GM18520 (cell line): Measurements from ENCODE around the gene PLXNB2.
"Not testable (repeated sequence)": the region's sequence is repeated elsewhere in the genome, so short reads cannot be mapped to it uniquely, and the experiment has no call there.

Experiments
- ATAC-seq: cut with Tn5 transposase; IDR thresholded peaks from one replicate; pipeline ENCODE4 v1.9.1; 2021; ENCODE audit not compliant: unreplicated experiment

PLXNB2 gene

DNA sequence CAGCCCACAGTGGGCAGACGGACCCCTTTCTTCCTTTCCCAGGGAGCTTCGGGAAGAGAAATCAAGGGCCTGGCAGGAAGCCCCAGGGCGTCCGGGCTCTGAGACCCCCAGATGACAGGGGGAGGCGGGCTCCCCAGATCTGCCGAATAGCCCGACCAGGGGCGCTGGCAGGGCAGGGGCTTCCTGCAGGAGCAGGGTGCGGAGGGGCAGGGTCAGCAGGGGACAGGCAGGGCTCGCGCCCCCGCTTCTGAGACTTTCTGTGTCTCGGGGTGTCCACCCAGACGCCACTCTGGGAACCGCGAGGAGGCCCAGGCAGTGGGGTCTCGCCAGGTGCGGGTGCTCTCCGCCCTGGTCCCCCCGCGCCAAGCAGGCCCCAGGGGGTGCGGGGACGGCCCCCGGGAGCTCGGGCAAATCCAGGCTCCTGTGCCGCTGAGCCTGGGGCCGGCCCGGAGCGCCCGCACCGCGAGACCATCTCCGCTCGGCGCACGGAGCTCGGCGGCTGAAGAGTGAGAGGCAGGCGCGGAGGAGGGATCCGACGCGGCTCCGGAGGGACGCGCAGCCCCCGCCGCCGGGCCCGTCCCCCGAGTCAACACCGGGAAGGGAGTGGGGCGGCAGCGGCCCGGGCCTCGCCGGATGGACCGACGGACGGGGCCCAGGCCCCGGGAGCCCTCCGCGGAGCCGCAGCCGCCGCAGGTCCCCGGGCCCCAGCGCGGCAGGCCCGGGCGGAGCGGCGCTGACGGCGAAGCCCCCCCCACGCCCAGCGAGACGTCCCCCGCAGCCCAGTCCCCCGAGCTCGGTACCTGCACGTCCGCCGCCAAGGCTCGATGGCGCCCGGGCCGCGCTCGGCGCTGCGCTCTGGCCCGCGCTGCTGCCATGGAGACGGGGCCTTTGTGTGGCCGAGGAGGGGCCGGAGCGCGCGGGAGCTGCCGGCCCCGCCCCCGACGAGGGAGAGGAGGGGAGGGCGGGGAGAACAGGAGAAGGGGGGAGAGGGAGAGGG is at the start of gene PLXNB2:
PLXNB2 (minus strand) TSS at position 894 of the 997 bp plus-strand sequence. CDS start 17,062 bp downstream, outside the sequence.
- ATAC-seq = no peak

DNA sequence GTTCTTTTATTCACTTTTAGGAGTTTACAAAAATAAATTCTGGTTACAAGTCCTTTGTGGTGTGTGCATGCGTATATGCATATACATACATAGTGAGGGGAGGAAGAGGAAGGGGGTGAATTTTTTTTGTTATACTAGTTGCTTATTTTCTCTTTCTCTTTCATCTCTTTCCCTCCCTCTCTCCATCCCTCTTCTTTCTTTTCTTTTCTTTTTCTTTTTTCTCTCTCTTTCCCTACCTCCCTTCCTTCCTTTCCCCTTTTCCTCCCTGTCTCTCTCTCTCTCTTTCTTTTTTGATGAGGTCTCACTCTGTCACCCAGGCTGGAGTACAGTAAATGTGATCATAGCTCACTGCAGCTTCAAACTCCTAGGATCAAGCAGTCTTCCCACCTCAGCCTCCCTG is 49.8 kb upstream of the PLXNB2 start:
- no peak for ATAC-seq

DNA sequence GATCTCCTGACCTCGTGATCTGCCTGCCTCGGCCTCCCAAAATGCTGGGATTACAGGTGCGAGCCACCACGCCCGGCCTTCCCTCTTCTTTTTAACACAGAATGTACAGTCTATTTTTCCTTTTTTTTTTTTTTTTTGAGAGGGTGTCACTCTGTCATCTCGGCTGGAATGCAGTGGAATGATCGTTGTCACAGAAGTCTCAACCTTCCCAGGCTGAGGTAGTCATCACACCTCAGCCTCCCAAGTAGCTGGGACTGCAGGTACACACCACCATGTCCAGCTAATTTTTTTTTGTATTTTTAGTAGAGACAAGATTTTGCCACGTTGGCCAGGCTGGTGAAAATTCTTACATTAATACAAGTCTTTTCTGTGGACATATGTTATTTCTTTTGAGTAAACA is 48.7 kb upstream of the PLXNB2 start:
- no peak for ATAC-seq

DNA sequence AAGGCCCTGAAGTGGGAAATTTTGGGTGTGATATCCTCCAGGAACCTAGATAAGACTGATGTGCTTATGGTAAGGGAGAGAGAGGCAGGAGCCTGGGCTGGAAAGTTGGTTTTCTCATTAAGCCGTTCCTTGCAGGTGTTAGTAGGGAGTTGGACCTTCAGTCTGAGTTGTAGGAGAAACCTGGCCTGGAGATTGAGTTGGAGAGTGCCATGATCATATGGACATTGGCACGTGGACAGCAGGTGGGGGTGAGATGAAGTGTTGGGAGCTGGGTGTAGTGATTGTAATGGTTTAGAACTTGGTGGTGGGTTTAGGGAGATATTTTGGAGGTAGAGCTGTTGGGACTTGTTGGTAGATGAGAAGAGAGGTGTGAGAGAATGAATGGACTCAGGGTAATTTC is 40.6 kb upstream of the PLXNB2 start:
- ATAC-seq = no peak

GRCh38 chr22:50347157-50347556 is 39.7 kb upstream of the PLXNB2 start:
- no peak for ATAC-seq

DNA sequence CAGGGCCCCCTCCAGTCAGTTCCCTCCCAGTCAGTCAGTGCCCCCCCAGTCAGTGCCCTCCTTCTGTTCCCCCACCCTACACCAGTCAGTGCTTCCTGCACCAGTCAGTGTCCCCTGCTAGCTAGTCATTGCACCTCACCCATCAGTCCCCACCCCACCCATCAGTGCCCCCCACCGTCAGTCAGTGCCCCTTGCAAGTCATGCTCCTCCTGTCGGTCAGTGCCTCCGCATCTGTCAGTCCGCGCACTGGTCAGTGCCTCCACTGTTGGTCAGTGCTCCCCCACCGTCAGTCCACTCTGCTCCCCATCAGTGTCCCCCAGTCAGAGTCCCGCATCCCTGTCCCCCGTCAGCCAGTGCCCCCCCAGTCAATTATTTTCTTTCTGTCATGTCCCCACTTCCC is 39.0 kb upstream of the PLXNB2 start:
- no peak for ATAC-seq

DNA sequence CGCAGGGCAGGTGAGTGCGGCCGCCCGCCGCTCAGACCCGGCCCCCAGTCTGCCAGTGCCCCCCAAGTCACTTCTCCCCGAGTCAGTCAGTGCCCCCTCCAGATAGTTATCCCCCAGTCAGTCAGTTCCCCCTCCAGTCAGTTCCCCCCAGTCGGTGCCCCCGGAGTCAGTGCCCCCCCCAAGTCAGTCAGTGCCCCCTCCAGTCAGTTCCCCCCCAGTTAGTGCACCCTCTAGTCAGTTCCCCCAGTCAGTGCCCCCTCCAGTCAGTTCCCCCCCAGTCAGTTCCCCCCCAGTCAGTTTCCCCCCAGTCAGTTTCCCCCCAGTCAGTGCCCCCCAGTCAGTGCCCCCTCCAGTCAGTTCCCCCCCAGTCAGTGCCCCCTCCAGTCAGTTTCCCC is 36.1 kb upstream of the PLXNB2 start:
- no peak for ATAC-seq

DNA sequence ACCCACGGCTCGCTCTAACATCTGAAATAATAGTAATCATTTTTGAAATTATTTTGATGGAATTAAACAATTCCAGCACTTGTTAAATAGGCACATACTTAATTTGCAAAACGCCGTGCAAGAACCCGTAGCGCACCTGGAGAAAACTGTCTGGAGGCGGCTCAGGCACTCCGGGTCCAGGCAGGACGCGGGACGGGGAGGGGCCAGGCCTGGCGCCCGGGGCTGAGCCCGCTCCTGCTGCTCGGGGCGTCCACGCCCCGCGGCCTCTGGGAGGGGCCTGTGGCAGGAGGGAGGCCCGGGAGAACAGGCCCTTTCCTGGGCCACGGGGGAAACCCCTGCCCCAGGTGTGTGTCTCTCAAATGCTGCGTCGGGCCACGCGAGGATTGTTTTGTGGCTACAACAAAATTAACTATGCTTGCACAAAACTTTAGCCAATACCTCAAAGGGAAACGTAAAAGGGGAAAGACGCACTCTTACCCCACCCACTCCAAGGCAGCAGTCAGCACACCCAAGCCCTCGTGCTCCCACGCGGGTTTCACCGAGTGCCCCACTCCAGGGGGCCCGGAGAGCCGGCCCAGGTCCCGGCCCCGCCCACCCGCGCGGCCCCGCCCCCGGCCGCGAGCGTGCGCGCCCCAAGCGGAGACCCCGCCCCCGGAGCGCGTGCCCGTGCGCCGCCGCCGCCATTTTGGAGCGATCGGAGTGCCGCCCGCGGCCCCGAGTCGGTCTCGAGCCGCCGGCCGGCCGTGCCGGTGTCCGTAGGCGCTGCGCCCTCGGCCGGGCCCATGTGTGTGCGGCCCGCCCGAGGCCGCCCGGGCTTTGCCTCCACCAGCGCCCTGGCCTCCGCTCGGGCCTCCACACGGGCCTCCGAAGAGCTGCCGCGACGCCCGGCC is 35.5 kb upstream of the PLXNB2 start, which contains the start of gene PPP6R2:
PPP6R2 (plus strand) TSS at position 677 of the 890 bp plus-strand sequence. CDS start 50,582 bp downstream, outside the sequence.
- ATAC-seq = peak; percentile 46

DNA sequence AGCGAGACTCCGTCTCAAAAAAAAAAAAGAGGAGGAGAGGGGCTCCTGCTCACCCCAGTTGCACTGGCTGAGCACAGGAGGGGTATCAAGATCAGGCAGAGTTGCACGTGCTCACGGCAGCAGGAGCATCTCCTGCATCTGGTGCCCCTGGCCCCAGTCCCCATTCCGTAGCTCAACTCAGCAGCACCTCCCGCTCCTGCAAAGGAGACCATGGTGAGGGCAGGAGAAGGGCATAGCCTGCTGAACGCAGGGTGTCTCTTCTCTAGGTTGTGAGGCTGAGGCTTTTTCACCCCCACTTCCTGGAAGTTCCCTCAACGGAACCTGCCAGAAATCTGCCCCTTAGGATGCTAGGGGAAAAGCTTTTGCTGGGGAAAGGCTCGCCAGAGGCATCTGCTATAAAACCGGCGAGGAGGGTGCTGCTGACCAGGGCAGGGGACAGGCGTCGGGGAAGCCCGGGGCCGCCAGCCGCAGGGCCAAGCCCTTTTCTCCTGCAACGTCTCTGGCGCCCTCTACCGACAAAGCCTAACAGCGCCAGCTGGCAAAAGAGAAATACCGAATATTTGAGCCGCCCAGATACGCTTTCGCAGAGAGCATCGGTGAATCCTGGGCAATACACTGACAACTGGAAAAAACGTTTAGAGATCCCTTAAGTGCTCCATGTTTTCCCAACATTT is 34.7 kb upstream of the PLXNB2 start:
- peak; percentile 43 for ATAC-seq

GRCh38 chr22:50339945-50340879 is 32.8 kb upstream of the PLXNB2 start:
- ATAC-seq = no peak

DNA sequence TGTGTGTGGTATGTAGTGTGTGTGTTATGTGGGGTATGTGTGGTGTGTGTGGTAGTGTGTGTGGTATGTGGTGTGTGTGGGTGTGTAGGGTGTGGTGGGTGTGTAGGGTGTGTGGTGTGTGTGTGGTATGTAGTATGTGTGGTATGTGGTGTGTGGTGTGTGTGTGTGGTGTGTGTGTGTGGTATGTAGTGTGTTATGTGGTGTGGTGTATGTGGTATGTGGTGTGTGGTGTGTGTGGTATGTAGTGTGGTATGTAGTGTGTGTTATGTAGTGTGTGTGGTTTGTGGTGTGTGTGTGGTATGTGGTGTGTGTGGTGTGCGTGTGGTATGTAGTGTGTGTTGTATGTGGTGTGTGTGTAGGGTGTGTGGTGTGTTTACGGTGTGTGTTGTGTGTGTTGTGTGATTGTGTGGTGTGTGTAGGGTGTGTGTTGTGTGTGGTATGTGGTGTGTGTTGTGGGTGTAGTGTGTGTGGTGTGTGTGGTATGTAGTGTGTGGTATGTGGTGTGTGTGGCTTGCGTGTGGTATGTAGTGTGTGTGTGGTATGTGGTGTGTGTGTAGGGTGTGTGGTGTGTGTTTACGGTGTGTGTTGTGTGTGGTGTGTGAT is 31.5 kb upstream of the PLXNB2 start:
- ATAC-seq = no peak

- ATAC-seq = no peak
Measured at GRCh38 chr22:50338042-50338573, 30.7 kb upstream of the PLXNB2 start.

DNA sequence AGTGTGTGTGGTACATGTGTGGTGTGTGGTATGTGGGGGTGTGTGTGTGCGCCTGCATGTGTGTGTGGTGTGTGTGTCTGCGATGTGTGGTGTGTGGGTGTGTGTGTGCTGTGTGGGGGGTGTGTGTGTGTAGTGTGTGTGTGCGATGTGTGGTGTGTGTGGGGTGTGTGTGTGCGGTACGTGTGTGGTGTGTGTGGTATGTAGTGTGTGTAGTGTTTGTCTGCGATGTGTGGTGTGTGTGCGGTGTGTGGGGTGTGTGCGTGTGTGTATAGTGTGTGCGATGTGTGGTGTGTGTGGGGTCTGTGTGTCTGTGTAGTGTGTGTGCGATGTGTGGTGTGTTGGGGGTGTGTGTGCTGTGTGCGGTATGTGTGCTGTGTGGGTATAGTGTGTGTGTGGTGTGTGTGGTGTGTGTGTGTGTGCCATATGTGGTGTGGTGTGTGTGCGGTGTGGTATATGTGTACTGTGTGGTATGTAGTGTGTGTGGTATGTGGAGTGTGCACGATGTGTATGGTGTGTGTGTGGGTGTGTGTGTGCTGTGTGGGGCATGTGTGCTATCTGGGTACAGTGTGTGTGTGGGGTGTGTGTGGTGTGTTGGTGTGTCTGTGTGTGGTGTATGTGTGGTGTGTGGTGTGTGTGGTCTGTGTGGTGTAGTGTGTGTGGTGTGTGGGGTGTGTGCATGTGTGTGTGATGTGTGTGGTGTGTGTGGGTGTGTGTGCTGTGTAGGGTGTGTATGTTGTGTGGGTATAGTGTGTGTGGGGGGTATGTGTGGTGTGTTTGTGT is 30.0 kb upstream of the PLXNB2 start:
- no peak for ATAC-seq

DNA sequence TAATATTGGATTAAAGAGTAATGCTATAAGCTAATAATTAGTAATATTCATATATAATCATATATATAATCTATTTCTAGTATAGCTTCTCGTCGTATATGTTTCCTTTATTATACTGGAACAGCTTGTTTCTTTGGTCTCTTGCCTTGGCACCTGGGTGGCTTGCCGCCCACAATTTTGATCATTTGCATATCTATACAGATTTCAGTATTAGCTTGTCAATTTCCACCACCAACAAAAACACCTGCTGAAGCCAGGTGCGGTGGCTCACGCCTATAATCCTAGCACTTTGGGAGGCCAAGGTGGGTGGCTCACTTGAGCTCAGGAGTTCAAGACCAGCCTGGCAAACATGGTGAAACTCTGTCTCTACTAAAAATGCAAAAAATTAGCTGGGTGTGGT is 27.0 kb upstream of the PLXNB2 start:
- not testable (repeated sequence) for ATAC-seq

- no peak for ATAC-seq
Measured at GRCh38 chr22:50329236-50329635, 21.8 kb upstream of the PLXNB2 start.

GRCh38 chr22:50327711-50328019 is 20.2 kb upstream of the PLXNB2 start:
- no peak for ATAC-seq

GRCh38 chr22:50326956-50327710 is 19.7 kb upstream of the PLXNB2 start, which contains the start of gene DENND6B:
Gene DENND6B (minus strand): TSS chr22:50327012. CDS start chr22:50326988, 24 bp downstream.
- peak; percentile 83 for ATAC-seq
